ENCODE results near the gene KCTD19. TPM values are rescaled to one million over a fixed set of nuclear protein-coding genes. Genes with fewer than 3 reads are reported as not detected.

Gene KCTD19
- total and polyA plus RNA-seq, 2 donors (not counting 1 experiment from before 2014, with no cell fraction given), result 0.52 TPM; not detected in 1

GRCh38 chr16:67265834-67266233, 60.7 kb downstream of the KCTD19 start:
- intact Hi-C loops (cut with micrococcal nuclease), result no loop called here
- H3K4me3 Mint-ChIP-seq, result no peak overlapping the region
- no peak overlapping the region for H3K27ac ChIP-seq (ENCODE audit: low read length in 2 of 2)
- no peaks in the 10 kb centered on the region for H3K27me3 ChIP-seq (replicated peaks in 1 of 4; ENCODE audit: control extremely low read depth in 1 of 4, control insufficient read depth in 3 of 4, insufficient read depth in 4 of 4, low read length in 3 of 4)
- ATAC-seq (ENCODE audit: low read depth), result no peak
- no peaks in the 10 kb centered on the region for H3K79me2 ChIP-seq (ENCODE audit: control insufficient read depth, insufficient read depth, low read length)
- 77% methylated on average over 6 of the region's 8 CpGs for WGBS (ENCODE audit: insufficient coverage)
- peaks cover 15% of the 10 kb centered on the region for H3K27me3 Mint-ChIP-seq
- no peak overlapping the region for H2AFZ ChIP-seq (ENCODE audit: insufficient read depth, low read depth, low read length, poor library complexity, severe bottlenecking)
- no peaks in the 10 kb centered on the region for H3K36me3 ChIP-seq (replicated peaks in 1 of 2; ENCODE audit: control extremely low read depth in 1 of 2, control insufficient read depth in 1 of 2, extremely low read depth in 1 of 2, insufficient read depth in 2 of 2, low read length in 1 of 2)
- H3K4me3 ChIP-seq (ENCODE audit: control extremely low read depth in 1 of 5, extremely low read depth in 1 of 5, insufficient read depth in 1 of 5, low read depth in 2 of 5, low read length in 4 of 5), result no peak overlapping the region
- CTCF ChIA-PET, result interaction anchor here (0.6 kb wide), 1 partner anchor 244 kb away, joined by 5 read pairs; no protein-coding TSS in a partner anchor
- H3K4me2 ChIP-seq (replicated peaks; ENCODE audit: low read depth, low read length, poor library complexity, severe bottlenecking), result no peak overlapping the region
- H3K9me3 ChIP-seq (ENCODE audit: control extremely low read depth in 1 of 3, control insufficient read depth in 2 of 3, insufficient read depth in 1 of 3, low read length in 2 of 3), result no peaks in the 10 kb centered on the region
- no peak for DNase-seq
- H3K27ac Mint-ChIP-seq, result no peak overlapping the region
- H4K20me1 ChIP-seq (ENCODE audit: control insufficient read depth, insufficient read depth, low read length, poor library complexity, severe bottlenecking), result no peaks in the 10 kb centered on the region
- H3K9ac ChIP-seq (ENCODE audit: low read length), result no peak overlapping the region
- no peaks in the 10 kb centered on the region for H3K9me3 Mint-ChIP-seq (ENCODE audit: insufficient read depth)
- POLR2A ChIA-PET, result interaction anchor here (0.6 kb wide), 1 partner anchor 267 kb away, joined by 5 read pairs; no protein-coding TSS in a partner anchor
- no peak for TF ChIP-seq CTCF (IDR thresholded peaks at IDR 0.05)
- H3K4me1 ChIP-seq (ENCODE audit: control insufficient read depth in 2 of 2, insufficient read depth in 2 of 2, low read length in 2 of 2), result no peaks in the 10 kb centered on the region
- H3K4me1 Mint-ChIP-seq, result no peaks in the 10 kb centered on the region

DNA sequence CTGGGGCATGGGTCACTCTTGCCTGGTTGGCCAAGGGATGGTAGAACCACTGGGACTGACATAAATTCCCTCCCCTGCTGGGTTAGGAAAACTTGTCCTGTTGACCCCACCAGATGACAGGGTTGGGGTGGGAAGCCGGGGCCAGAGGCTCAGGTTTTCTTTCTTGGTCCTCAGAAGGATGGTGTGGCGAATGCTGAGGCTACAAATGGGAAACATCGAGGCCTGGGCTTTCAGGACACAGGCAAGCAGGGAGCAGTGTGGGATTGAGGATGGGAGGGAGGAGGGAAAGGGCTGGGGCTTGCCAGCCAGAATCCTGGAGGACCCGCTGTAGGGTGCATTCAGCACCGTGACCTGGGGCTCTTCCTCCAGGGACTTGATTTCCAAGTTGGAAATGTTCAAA, 61.7 kb downstream of the KCTD19 start:
- Mint-ChIP-seq H3K27ac (no peak overlapping the region), H3K9me3 (ENCODE audit: insufficient read depth) (no peaks in the 10 kb centered on the region), H3K4me3 (no peak overlapping the region), H3K27me3 (peaks cover 15% of the 10 kb centered on the region), H3K4me1 (no peaks in the 10 kb centered on the region)
- H4K20me1 ChIP-seq (ENCODE audit: control insufficient read depth, insufficient read depth, low read length, poor library complexity, severe bottlenecking), result no peaks in the 10 kb centered on the region
- H3K4me2 ChIP-seq (replicated peaks; ENCODE audit: low read depth, low read length, poor library complexity, severe bottlenecking), result no peak overlapping the region
- ATAC-seq (ENCODE audit: low read depth) (no peak), DNase-seq (no peak)
- ChIA-PET CTCF (interaction anchor here (0.6 kb wide), 1 partner anchor 67 kb away, joined by 3 read pairs; no protein-coding TSS in a partner anchor), POLR2A (no interaction called here)
- no peaks in the 10 kb centered on the region for H3K36me3 ChIP-seq (replicated peaks in 1 of 2; ENCODE audit: control extremely low read depth in 1 of 2, control insufficient read depth in 1 of 2, extremely low read depth in 1 of 2, insufficient read depth in 2 of 2, low read length in 1 of 2)
- H3K9me3 ChIP-seq (ENCODE audit: control extremely low read depth in 1 of 3, control insufficient read depth in 2 of 3, insufficient read depth in 1 of 3, low read length in 2 of 3), result no peaks in the 10 kb centered on the region
- no peak overlapping the region for H3K4me3 ChIP-seq (ENCODE audit: control extremely low read depth in 1 of 5, extremely low read depth in 1 of 5, insufficient read depth in 1 of 5, low read depth in 2 of 5, low read length in 4 of 5)
- no peaks in the 10 kb centered on the region for H3K4me1 ChIP-seq (ENCODE audit: control insufficient read depth in 2 of 2, insufficient read depth in 2 of 2, low read length in 2 of 2)
- intact Hi-C loops (cut with micrococcal nuclease), result no loop called here
- H3K27me3 ChIP-seq (replicated peaks in 1 of 4; ENCODE audit: control extremely low read depth in 1 of 4, control insufficient read depth in 3 of 4, insufficient read depth in 4 of 4, low read length in 3 of 4), result no peaks in the 10 kb centered on the region
- H3K9ac ChIP-seq (ENCODE audit: low read length), result no peak overlapping the region
- 96% methylated on average over 5 of the region's 5 CpGs for WGBS (ENCODE audit: insufficient coverage)
- no peak overlapping the region for H3K27ac ChIP-seq (ENCODE audit: low read length in 2 of 2)
- H3K79me2 ChIP-seq (ENCODE audit: control insufficient read depth, insufficient read depth, low read length), result no peaks in the 10 kb centered on the region
- no peak for TF ChIP-seq EZH2 (IDR thresholded peaks at IDR 0.05; ENCODE audit: borderline replicate concordance, insufficient read depth, low read depth, low read length, poor library complexity, severe bottlenecking)
- no peak overlapping the region for H2AFZ ChIP-seq (ENCODE audit: insufficient read depth, low read depth, low read length, poor library complexity, severe bottlenecking)

Measured in B cell (primary cell).